ENCODE results near the gene C1GALT1.

DNA sequence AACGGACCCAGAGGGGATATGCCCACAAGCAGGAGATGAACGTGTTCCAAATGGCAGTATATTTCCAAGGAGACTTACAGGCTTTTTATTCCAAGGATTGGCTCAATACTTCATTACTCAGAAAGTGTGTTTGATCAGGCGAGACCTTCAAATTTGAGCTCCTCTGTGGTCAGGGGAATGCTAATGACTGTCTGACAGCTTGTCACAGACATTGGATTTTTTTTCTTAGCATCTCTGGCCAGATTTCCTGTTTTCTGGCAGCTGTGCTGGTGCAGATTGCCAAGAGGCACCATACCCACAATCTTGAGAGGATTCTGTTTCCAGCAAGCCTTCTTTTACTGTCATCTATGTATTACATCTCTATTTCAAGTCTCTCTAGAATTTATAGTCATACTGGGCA, 93.8 kb downstream of the C1GALT1 start:
- no peak for TF ChIP-seq ZSCAN30 (tag by site-specific recombination; IDR thresholded peaks at IDR 0.05)
- TF ChIP-seq, protein P1, sequence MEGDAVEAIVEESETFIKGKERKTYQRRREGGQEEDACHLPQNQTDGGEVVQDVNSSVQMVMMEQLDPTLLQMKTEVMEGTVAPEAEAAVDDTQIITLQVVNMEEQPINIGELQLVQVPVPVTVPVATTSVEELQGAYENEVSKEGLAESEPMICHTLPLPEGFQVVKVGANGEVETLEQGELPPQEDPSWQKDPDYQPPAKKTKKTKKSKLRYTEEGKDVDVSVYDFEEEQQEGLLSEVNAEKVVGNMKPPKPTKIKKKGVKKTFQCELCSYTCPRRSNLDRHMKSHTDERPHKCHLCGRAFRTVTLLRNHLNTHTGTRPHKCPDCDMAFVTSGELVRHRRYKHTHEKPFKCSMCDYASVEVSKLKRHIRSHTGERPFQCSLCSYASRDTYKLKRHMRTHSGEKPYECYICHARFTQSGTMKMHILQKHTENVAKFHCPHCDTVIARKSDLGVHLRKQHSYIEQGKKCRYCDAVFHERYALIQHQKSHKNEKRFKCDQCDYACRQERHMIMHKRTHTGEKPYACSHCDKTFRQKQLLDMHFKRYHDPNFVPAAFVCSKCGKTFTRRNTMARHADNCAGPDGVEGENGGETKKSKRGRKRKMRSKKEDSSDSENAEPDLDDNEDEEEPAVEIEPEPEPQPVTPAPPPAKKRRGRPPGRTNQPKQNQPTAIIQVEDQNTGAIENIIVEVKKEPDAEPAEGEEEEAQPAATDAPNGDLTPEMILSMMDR (tag by site-specific recombination; IDR thresholded peaks at IDR 0.05) = no peak
- TF ChIP-seq, protein P2, sequence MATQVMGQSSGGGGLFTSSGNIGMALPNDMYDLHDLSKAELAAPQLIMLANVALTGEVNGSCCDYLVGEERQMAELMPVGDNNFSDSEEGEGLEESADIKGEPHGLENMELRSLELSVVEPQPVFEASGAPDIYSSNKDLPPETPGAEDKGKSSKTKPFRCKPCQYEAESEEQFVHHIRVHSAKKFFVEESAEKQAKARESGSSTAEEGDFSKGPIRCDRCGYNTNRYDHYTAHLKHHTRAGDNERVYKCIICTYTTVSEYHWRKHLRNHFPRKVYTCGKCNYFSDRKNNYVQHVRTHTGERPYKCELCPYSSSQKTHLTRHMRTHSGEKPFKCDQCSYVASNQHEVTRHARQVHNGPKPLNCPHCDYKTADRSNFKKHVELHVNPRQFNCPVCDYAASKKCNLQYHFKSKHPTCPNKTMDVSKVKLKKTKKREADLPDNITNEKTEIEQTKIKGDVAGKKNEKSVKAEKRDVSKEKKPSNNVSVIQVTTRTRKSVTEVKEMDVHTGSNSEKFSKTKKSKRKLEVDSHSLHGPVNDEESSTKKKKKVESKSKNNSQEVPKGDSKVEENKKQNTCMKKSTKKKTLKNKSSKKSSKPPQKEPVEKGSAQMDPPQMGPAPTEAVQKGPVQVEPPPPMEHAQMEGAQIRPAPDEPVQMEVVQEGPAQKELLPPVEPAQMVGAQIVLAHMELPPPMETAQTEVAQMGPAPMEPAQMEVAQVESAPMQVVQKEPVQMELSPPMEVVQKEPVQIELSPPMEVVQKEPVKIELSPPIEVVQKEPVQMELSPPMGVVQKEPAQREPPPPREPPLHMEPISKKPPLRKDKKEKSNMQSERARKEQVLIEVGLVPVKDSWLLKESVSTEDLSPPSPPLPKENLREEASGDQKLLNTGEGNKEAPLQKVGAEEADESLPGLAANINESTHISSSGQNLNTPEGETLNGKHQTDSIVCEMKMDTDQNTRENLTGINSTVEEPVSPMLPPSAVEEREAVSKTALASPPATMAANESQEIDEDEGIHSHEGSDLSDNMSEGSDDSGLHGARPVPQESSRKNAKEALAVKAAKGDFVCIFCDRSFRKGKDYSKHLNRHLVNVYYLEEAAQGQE (tag by site-specific recombination; IDR thresholded peaks at IDR 0.05) = no peak
- TF ChIP-seq ZBTB20 (tag by site-specific recombination; IDR thresholded peaks at IDR 0.05) = no peak
- no peak for TF ChIP-seq ZNF776 (tag by site-specific recombination; IDR thresholded peaks at IDR 0.05; ENCODE audit: borderline replicate concordance)
- no peak for TF ChIP-seq ZNF629 (tag by site-specific recombination; IDR thresholded peaks at IDR 0.05)
- no peak for TF ChIP-seq ZNF626 (tag by site-specific recombination; IDR thresholded peaks at IDR 0.05)
- TF ChIP-seq ZFP69B (tag by site-specific recombination; IDR thresholded peaks at IDR 0.05) = no peak
- TF ChIP-seq ZNF747 (tag by site-specific recombination; IDR thresholded peaks at IDR 0.05) = no peak

Measured in HEK293 (cell line).